Stimulated activated CD8-positive, alpha-beta memory T cell treated with anti-CD3 and anti-CD28 coated beads, Interleukin-7, amount 100 ng/mL, for 48 hours (primary cell): Measurements from ENCODE around the gene PHACTR3.
"Not testable (repeated sequence)": the region's sequence is repeated elsewhere in the genome, so short reads cannot be mapped to it uniquely, and the experiment has no call there.

Experiments
- DNase-seq, 2 donors: peaks; one replicate each; pipeline ENCODE4 v3.0.0-alpha.2; 2020; ENCODE audit warnings: low read depth in 1 of 2; ENCODE audit errors: extremely low read depth in 1 of 2

The PHACTR3 gene

GRCh38 chr20:59618131-59618530, 13.8 kb downstream of the PHACTR3 start:
- no peak for DNase-seq

GRCh38 chr20:59618585-59618984, 14.2 kb downstream of the PHACTR3 start:
- DNase-seq: not testable (repeated sequence)

GRCh38 chr20:59620860-59621505, 16.6 kb downstream of the PHACTR3 start:
- DNase-seq: no peak

GRCh38 chr20:59622496-59622895, 18.2 kb downstream of the PHACTR3 start:
- DNase-seq: no peak

GRCh38 chr20:59623133-59623532, 18.8 kb downstream of the PHACTR3 start:
- DNase-seq: no peak

- DNase-seq: no peak
These were observed 19.2 kb downstream of the PHACTR3 start for GRCh38 chr20:59623583-59623982.

- no peak for DNase-seq
These were observed 20.1 kb downstream of the PHACTR3 start for GRCh38 chr20:59624401-59624800.

- no peak for DNase-seq
These were observed 21.0 kb downstream of the PHACTR3 start for GRCh38 chr20:59625214-59625922.

GRCh38 chr20:59627298-59627697, 23.0 kb downstream of the PHACTR3 start:
- no peak for DNase-seq

GRCh38 chr20:59628171-59628570, 23.8 kb downstream of the PHACTR3 start:
- no peak for DNase-seq

- no peak for DNase-seq
These were observed 25.1 kb downstream of the PHACTR3 start for GRCh38 chr20:59629141-59630045.

- no peak for DNase-seq
These were observed 26.2 kb downstream of the PHACTR3 start for GRCh38 chr20:59630526-59630925.

GRCh38 chr20:59631751-59632540, 27.6 kb downstream of the PHACTR3 start:
- no peak for DNase-seq

GRCh38 chr20:59632541-59633113, 28.3 kb downstream of the PHACTR3 start:
- DNase-seq: no peak

- no peak for DNase-seq
These were observed 29.4 kb downstream of the PHACTR3 start for GRCh38 chr20:59633656-59634251.

GRCh38 chr20:59634435-59635005, 30.2 kb downstream of the PHACTR3 start:
- DNase-seq: no peak

- no peak for DNase-seq
These were observed 32.5 kb downstream of the PHACTR3 start for GRCh38 chr20:59636766-59637370.

- DNase-seq: no peak
These were observed 35.9 kb downstream of the PHACTR3 start for GRCh38 chr20:59640267-59640666.

- DNase-seq: no peak
These were observed 39.3 kb downstream of the PHACTR3 start for GRCh38 chr20:59643615-59644061.
